Esophagus muscularis mucosa (tissue), 4 donors: Measurements from ENCODE around the gene NANOS1.

ENCODE experiments used
- EP300 ChIP-seq: sonication (generic); formaldehyde crosslinking; IDR thresholded peaks from one replicate; pipeline ENCODE4 v1.6.1; 2017; ENCODE audit warnings: antibody characterized with exemption
- POLR2AphosphoS5 ChIP-seq, 2 donors: sonication (generic); formaldehyde crosslinking; IDR thresholded peaks; one replicate each; pipeline ENCODE4 v1.6.1; 2017; ENCODE audit warnings: antibody characterized with exemption in 2 of 2
- TF ChIP-seq, protein P1 (sequence below), 3 experiments: fragments of 200-600 bp in 2 of 3; fragments of 450-650 bp in 1 of 3; sonication (generic) in 2 of 3; IDR thresholded peaks; one replicate each; pipeline ENCODE4 v1.5.1; 2017 to 2019; ENCODE audit warnings: antibody characterized with exemption in 3 of 3, mild to moderate bottlenecking in 2 of 3, moderate library complexity in 1 of 3

DNA sequence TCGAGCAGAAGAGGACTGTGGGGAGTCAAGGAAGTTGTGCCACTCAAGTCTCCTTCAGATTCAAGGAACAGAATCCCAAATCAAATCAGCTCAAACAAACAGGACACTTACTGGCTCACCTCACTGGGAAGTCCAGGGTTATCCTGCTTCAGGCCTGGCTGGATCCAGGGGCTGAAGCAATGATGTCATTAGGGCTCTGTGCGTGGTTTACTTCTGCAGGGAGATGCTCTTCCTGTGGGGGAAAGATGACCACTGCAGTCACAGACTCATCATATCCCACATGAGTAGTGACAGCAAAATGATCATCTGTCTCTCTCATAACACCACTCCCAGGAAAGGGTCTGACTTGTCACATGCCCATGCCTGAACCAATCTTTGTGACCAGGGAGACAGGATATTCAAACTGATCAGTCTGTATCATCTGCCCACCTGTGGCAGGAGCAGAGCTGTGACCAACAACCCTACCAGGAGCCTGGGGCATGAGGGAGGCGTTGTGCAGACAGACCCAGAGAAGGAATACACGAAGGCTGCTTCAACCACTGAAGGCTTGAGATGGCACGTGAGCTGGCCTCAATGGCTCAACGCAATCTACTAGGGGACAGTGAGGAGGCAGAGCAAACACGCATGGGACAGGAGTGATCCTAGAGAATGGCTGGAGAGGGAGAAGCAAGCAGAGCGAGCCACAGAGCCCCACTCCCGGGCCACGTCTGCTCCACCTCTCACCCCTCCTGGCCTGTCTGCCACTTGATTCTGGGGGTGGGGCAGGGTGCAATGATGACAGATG, 27.6 kb upstream of the NANOS1 start:
- TF ChIP-seq, protein P1, sequence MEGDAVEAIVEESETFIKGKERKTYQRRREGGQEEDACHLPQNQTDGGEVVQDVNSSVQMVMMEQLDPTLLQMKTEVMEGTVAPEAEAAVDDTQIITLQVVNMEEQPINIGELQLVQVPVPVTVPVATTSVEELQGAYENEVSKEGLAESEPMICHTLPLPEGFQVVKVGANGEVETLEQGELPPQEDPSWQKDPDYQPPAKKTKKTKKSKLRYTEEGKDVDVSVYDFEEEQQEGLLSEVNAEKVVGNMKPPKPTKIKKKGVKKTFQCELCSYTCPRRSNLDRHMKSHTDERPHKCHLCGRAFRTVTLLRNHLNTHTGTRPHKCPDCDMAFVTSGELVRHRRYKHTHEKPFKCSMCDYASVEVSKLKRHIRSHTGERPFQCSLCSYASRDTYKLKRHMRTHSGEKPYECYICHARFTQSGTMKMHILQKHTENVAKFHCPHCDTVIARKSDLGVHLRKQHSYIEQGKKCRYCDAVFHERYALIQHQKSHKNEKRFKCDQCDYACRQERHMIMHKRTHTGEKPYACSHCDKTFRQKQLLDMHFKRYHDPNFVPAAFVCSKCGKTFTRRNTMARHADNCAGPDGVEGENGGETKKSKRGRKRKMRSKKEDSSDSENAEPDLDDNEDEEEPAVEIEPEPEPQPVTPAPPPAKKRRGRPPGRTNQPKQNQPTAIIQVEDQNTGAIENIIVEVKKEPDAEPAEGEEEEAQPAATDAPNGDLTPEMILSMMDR (IDR thresholded peaks at IDR 0.05) = no peak
- TF ChIP-seq EP300 (no peak), POLR2AphosphoS5 (IDR thresholded peaks at IDR 0.05) (no peak)
